PC-3 (cell line): ENCODE measurements around the gene SLC12A9.

Source experiments
- CTCF ChIP-seq: fragments of 300-600 bp; sonication (generic); conservative IDR thresholded peaks from 2 replicates; pipeline ENCODE4 v1.5.1; 2017; ENCODE audit warnings: antibody characterized with exemption, low read depth, mild to moderate bottlenecking, low read length
- EZH2phosphoT487 ChIP-seq: fragments of 300-600 bp; sonication (generic); IDR thresholded peaks from 2 replicates; pipeline ENCODE4 v1.6.1; 2018; ENCODE audit warnings: mild to moderate bottlenecking, antibody characterized with exemption, low read length, borderline replicate concordance

GRCh38 chr7:100830396-100830795 lies 22.1 kb upstream of the SLC12A9 start:
- TF ChIP-seq EZH2phosphoT487, result no peak
- no peak for TF ChIP-seq CTCF
